ENCODE results near the gene WDR48.

DNA sequence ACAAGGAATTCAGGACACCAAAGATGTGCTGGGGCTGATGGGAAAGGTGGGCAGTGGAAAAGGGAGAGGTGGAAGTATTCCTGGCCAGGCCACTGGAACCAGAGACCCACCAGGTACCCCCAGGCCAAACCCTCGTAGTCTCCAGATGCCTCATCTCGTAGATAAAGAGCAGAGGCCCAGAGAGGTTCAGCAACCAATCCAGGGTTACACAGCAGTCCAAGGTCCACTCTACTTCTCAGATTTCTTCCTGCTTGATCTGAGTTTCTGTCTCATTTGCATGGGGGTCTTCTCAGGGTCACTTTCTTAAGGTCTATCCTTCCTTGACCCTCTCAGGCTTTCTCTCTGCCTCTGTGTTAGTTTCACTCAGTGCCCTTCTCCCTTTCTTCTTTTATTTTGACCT lies 60.7 kb downstream of the WDR48 start:
- no peak for TF ChIP-seq POLR2A (IDR thresholded peaks at IDR 0.05)
- TF ChIP-seq, protein P1, sequence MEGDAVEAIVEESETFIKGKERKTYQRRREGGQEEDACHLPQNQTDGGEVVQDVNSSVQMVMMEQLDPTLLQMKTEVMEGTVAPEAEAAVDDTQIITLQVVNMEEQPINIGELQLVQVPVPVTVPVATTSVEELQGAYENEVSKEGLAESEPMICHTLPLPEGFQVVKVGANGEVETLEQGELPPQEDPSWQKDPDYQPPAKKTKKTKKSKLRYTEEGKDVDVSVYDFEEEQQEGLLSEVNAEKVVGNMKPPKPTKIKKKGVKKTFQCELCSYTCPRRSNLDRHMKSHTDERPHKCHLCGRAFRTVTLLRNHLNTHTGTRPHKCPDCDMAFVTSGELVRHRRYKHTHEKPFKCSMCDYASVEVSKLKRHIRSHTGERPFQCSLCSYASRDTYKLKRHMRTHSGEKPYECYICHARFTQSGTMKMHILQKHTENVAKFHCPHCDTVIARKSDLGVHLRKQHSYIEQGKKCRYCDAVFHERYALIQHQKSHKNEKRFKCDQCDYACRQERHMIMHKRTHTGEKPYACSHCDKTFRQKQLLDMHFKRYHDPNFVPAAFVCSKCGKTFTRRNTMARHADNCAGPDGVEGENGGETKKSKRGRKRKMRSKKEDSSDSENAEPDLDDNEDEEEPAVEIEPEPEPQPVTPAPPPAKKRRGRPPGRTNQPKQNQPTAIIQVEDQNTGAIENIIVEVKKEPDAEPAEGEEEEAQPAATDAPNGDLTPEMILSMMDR (IDR thresholded peaks at IDR 0.05), result no peak

All from thyroid gland (tissue), 4 donors.